22Rv1 (cell line): ENCODE results near the gene FOXL2.
"Not testable (repeated sequence)": the region's sequence is repeated elsewhere in the genome, so short reads cannot be mapped to it uniquely, and the experiment has no call there.

Experiments used
- ZFX ChIP-seq: fragments of 450-650 bp; IDR thresholded peaks from 2 replicates; pipeline ENCODE4 v1.6.1; 2017; ENCODE audit warnings: antibody characterized with exemption, borderline replicate concordance
- TF ChIP-seq, protein P1 (sequence below): fragments of 450-650 bp; IDR thresholded peaks from 2 replicates; pipeline ENCODE4 v1.5.1; 2017; ENCODE audit warnings: mild to moderate bottlenecking

DNA sequence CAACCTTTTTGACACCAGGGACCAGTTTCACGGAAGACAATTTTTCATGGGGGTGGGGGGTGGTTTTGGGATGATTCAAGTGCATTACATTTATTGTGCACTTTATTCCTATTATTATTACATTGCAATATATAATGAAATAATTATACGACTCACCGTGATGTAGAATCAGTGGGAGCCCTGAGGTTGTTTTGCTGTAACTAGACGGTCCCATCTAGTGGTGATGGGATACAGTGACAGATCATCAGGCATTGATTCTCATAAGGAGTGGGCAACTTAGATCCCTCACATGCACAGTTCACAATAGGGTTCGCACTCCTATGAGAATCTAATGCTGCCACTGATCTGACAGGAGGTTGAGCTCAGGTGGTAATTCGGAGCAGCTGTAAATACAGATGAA lies 24.5 kb downstream of the FOXL2 start:
- TF ChIP-seq, protein P1, sequence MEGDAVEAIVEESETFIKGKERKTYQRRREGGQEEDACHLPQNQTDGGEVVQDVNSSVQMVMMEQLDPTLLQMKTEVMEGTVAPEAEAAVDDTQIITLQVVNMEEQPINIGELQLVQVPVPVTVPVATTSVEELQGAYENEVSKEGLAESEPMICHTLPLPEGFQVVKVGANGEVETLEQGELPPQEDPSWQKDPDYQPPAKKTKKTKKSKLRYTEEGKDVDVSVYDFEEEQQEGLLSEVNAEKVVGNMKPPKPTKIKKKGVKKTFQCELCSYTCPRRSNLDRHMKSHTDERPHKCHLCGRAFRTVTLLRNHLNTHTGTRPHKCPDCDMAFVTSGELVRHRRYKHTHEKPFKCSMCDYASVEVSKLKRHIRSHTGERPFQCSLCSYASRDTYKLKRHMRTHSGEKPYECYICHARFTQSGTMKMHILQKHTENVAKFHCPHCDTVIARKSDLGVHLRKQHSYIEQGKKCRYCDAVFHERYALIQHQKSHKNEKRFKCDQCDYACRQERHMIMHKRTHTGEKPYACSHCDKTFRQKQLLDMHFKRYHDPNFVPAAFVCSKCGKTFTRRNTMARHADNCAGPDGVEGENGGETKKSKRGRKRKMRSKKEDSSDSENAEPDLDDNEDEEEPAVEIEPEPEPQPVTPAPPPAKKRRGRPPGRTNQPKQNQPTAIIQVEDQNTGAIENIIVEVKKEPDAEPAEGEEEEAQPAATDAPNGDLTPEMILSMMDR = not testable (repeated sequence)
- TF ChIP-seq ZFX = not testable (repeated sequence)
